Vagina (tissue), 2 donors: ENCODE measurements around the gene HDAC1. TPM values are rescaled to one million over a fixed set of nuclear protein-coding genes. Genes with fewer than 3 reads are reported as not detected.

Experiments used
- DNase-seq, 2 donors: peaks; one replicate each; pipeline ENCODE4 v3.0.0-alpha.2; 2017; ENCODE audit errors: extremely low spot score in 2 of 2
- H3K27ac ChIP-seq: fragments of 200-600 bp; sonication (generic); one replicate; pipeline ENCODE4 v1.5.1; 2019
- H3K27me3 ChIP-seq: fragments of 200-600 bp; sonication (generic); one replicate; pipeline ENCODE4 v1.5.1; 2019
- H3K36me3 ChIP-seq, 2 donors: fragments of 200-600 bp; sonication (generic); one replicate each; pipeline ENCODE4 v1.5.1; 2017 to 2019
- H3K4me1 ChIP-seq: fragments of 200-600 bp; sonication (generic); one replicate; pipeline ENCODE4 v1.5.1; 2019
- H3K4me3 ChIP-seq, 2 donors: fragments of 200-600 bp; sonication (generic); 1 replicate in 1 of 2; 2 replicates in 1 of 2; pipeline ENCODE4 v1.5.1; 2016 to 2019
- H3K9me3 ChIP-seq: fragments of 200-600 bp; sonication (generic); one replicate; pipeline ENCODE4 v1.5.1; 2019
- POLR2A ChIP-seq, 2 donors: fragments of 450-650 bp; IDR thresholded peaks; one replicate each; pipeline ENCODE4 v1.6.1; 2017; ENCODE audit warnings: antibody characterized with exemption in 2 of 2, mild to moderate bottlenecking in 2 of 2, moderate library complexity in 2 of 2
- POLR2AphosphoS5 ChIP-seq, 2 donors: sonication (generic); formaldehyde crosslinking; IDR thresholded peaks; one replicate each; pipeline ENCODE4 v1.9.0; 2017; ENCODE audit warnings: antibody characterized with exemption in 2 of 2, mild to moderate bottlenecking in 2 of 2, low read depth in 1 of 2; ENCODE audit not compliant: insufficient read depth in 1 of 2
- intact Hi-C: fragments of 100-400 bp; cut with DNase I; formaldehyde crosslinking; loops from one replicate; pipeline ENCODE4 v1.15.1; 2023
- total RNA-seq: library from RNA; depleted of rRNA; stranded (reverse); fragments of >200 nt; gene quantifications from one replicate; pipeline ENCODE4 v1.2.3, GENCODE V29; 2016
- TF ChIP-seq, protein P1 (sequence below), 3 experiments: fragments of 450-650 bp in 2 of 3; fragments of 200-600 bp in 1 of 3; sonication (generic) in 1 of 3; IDR thresholded peaks; one replicate each; pipeline ENCODE4 v1.5.1; 2017 to 2019; ENCODE audit warnings: antibody characterized with exemption in 3 of 3, mild to moderate bottlenecking in 2 of 3, moderate library complexity in 2 of 3

HDAC1 gene
- total RNA-seq, 1 donor from 2014 or later: 65.6 TPM

DNA sequence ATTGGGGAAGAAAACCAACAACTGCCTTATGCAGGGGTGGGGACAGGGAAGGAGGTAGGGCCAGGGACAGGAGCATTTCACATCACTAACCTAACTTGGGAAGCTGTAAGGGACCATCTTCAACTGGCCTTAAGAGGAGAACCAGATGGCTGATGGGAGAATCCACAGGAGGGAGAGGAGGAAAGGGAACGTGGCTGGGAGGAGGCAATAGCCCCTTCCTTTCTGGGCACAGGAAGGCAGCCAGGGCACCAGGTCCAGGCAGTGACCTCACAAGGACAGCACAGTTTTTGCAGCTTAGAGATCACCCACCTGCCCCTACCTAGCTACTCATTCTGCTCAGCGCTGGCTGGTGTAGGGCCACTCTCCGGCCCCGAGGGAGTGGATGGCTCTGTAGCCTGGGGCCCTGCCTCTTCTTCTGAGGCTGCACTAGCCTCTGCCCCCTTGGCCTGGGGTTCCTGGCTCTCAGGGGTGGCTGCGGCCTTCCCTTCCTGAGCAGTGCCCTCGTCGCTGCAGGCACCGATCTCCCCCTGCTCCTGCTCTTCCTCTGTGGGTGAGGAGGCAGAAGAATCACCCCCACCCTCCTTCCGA is 42.5 kb downstream of the HDAC1 start:
- intact Hi-C loops: no loop called here
- H3K9me3 ChIP-seq: no peaks in the 10 kb centered on the region
- TF ChIP-seq, protein P1, sequence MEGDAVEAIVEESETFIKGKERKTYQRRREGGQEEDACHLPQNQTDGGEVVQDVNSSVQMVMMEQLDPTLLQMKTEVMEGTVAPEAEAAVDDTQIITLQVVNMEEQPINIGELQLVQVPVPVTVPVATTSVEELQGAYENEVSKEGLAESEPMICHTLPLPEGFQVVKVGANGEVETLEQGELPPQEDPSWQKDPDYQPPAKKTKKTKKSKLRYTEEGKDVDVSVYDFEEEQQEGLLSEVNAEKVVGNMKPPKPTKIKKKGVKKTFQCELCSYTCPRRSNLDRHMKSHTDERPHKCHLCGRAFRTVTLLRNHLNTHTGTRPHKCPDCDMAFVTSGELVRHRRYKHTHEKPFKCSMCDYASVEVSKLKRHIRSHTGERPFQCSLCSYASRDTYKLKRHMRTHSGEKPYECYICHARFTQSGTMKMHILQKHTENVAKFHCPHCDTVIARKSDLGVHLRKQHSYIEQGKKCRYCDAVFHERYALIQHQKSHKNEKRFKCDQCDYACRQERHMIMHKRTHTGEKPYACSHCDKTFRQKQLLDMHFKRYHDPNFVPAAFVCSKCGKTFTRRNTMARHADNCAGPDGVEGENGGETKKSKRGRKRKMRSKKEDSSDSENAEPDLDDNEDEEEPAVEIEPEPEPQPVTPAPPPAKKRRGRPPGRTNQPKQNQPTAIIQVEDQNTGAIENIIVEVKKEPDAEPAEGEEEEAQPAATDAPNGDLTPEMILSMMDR (IDR thresholded peaks at IDR 0.05): no peak
- no peak for TF ChIP-seq POLR2A (IDR thresholded peaks at IDR 0.05)
- TF ChIP-seq POLR2AphosphoS5 (IDR thresholded peaks at IDR 0.05; ENCODE audit: insufficient read depth in 1 of 2, low read depth in 1 of 2): no peak
- no peak for DNase-seq
- H3K36me3 ChIP-seq: peaks cover 0 to 32% of the 10 kb centered on the region in 2 donors
- H3K4me3 ChIP-seq: peak overlapping the region; percentile 74 to 86
- H3K4me1 ChIP-seq: peaks cover 25% of the 10 kb centered on the region
- no peaks in the 10 kb centered on the region for H3K27me3 ChIP-seq
- H3K27ac ChIP-seq: peak overlapping the region; percentile 84

DNA sequence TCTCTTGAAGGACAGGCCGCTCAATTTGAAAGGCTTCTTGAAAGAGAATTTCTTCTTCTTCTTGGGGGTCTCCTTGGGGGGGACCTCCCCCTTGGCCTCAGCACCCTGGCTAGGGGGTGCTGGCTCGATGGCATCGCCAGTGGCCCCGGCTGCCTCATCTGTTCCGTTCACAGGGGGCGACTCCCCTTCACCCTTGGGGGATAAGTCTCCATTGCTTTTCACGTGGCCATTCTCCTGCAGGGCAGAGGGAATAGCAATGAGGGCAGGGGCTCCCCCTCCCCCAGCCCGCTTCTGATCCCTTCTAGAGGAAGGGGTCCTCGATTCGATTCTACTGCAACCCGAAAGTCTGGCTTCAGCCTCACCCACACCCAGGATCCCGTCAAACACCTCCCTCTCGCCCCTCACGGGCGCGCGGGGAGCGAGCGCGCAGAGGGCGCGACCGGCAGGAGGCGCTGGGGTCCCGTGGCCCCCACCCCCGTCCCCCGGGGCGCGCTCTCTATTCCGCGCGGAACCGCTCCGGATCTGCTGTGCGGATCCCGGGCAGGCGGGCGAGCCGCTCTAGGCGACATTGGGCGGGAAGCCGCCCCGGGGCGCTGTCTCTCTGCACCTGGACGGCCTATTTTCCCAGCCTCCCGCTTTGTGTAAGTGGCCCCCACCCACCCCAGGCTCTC is 43.1 kb downstream of the HDAC1 start:
- Histone ChIP-seq H3K9me3 (no peaks in the 10 kb centered on the region), H3K36me3 (peaks cover 0 to 26% of the 10 kb centered on the region in 2 donors), H3K27me3 (no peaks in the 10 kb centered on the region), H3K27ac (peak overlapping the region; percentile 84), H3K4me1 (peaks cover 25% of the 10 kb centered on the region), H3K4me3 (peak overlapping the region; percentile 74 to 86)
- intact Hi-C loops: no loop called here
- DNase-seq: no peak
- TF ChIP-seq, protein P1 (IDR thresholded peaks at IDR 0.05): peak in 2 of 3 experiments; percentile 50 to 76
- TF ChIP-seq POLR2AphosphoS5 (IDR thresholded peaks at IDR 0.05; ENCODE audit: insufficient read depth in 1 of 2, low read depth in 1 of 2) (no peak), POLR2A (IDR thresholded peaks at IDR 0.05) (no peak)

GRCh38 chr1:32335535-32335789 is 43.6 kb downstream of the HDAC1 start:
- no peak for DNase-seq
- H3K9me3 ChIP-seq: no peaks in the 10 kb centered on the region
- peak overlapping the region; percentile 84 for H3K27ac ChIP-seq
- no peak for TF ChIP-seq POLR2A (IDR thresholded peaks at IDR 0.05)
- no peak for TF ChIP-seq POLR2AphosphoS5 (IDR thresholded peaks at IDR 0.05; ENCODE audit: insufficient read depth in 1 of 2, low read depth in 1 of 2)
- TF ChIP-seq, protein P1 (IDR thresholded peaks at IDR 0.05): no peak
- H3K4me1 ChIP-seq: peaks cover 25% of the 10 kb centered on the region
- no peaks in the 10 kb centered on the region for H3K27me3 ChIP-seq
- intact Hi-C loops: no loop called here
- H3K4me3 ChIP-seq: peak overlapping the region; percentile 74 to 86
- H3K36me3 ChIP-seq: peaks cover 0 to 22% of the 10 kb centered on the region in 2 donors

GRCh38 chr1:32335790-32336590 is 44.1 kb downstream of the HDAC1 start, which contains the start of gene MARCKSL1:
MARCKSL1 (minus strand) TSS chr1:32336233; CDS start chr1:32336033, 200 bp downstream.
- Histone ChIP-seq H3K4me1 (peaks cover 25% of the 10 kb centered on the region), H3K36me3 (peaks cover 0 to 16% of the 10 kb centered on the region in 2 donors), H3K27ac (peak within 1 kb of the TSS; percentile 84), H3K27me3 (no peaks in the 10 kb centered on the region), H3K9me3 (no peaks in the 10 kb centered on the region), H3K4me3 (peak within 1 kb of the TSS; percentile 74 to 86)
- intact Hi-C loops: no loop called here
- peak in 1 of 2 donors; percentile 76 for TF ChIP-seq POLR2AphosphoS5 (IDR thresholded peaks at IDR 0.05; ENCODE audit: insufficient read depth in 1 of 2, low read depth in 1 of 2)
- TF ChIP-seq POLR2A (IDR thresholded peaks at IDR 0.05): peak in 1 of 2 donors; percentile 80
- TF ChIP-seq, protein P1 (IDR thresholded peaks at IDR 0.05): no peak
- DNase-seq: no peak
